HepG2 (cell line): ENCODE measurements around the gene HLA-DOA. TPM values are rescaled to one million over a fixed set of nuclear protein-coding genes. Genes with fewer than 3 reads are reported as not detected.

ENCODE experiments used
- POLR2A ChIP-seq, 2 experiments: IDR thresholded peaks; 2 replicates each; pipeline ENCODE4 v1.6.1; 2011; ENCODE audit warnings: low read depth in 2 of 2, low read length in 2 of 2, mild to moderate bottlenecking in 1 of 2, moderate library complexity in 1 of 2; ENCODE audit not compliant: insufficient read depth in 1 of 2
- ZNF510 ChIP-seq: sonication (generic); formaldehyde crosslinking; IDR thresholded peaks from 2 replicates; pipeline ENCODE4 v1.4.0; 2020; ENCODE audit warnings: low read depth, mild to moderate bottlenecking, missing genetic modification reagents
- ZNF678 ChIP-seq: sonication (generic); formaldehyde crosslinking; IDR thresholded peaks from 2 replicates; pipeline ENCODE4 v1.4.0; 2020; ENCODE audit warnings: mild to moderate bottlenecking, missing genetic modification reagents
- ZSCAN30 ChIP-seq: sonication (generic); formaldehyde crosslinking; IDR thresholded peaks from 2 replicates; pipeline ENCODE4 v1.5.0; 2020; ENCODE audit warnings: mild to moderate bottlenecking, missing genetic modification reagents
- ZZZ3 ChIP-seq: sonication (generic); formaldehyde crosslinking; IDR thresholded peaks from 2 replicates; pipeline ENCODE4 v1.4.0; 2020; ENCODE audit warnings: missing genetic modification reagents, mild to moderate bottlenecking, borderline replicate concordance
- polyA plus RNA-seq, 8 experiments: library from polyadenylated mRNA; depleted of rRNA in 3 of 8; stranded (reverse) in 7 of 8; unstranded in 1 of 8; fragments of >200 nt; fragmentation: Illumina TruSeq in 4 of 8; extraction: Trizol in 4 of 8; gene quantifications; 2 replicates each; pipeline versions ENCODE4 v1.2.1 to v1.2.3, GENCODE V29; 2011 to 2016; ENCODE audit warnings: low read depth in 4 of 8, missing spikeins in 1 of 8, mixed read lengths in 1 of 8; ENCODE audit not compliant: insufficient read depth in 1 of 8
- total RNA-seq, 5 experiments: library from RNA; depleted of rRNA; stranded (reverse); fragments of >200 nt; fragmentation: Illumina TruSeq; extraction: Trizol; gene quantifications; 2 replicates each; pipeline ENCODE4 v1.2.3, GENCODE V29; 2016; ENCODE audit warnings: low read depth in 1 of 5
- TF ChIP-seq, protein P1 (sequence below): sonication (generic); formaldehyde crosslinking; IDR thresholded peaks from 2 replicates; pipeline ENCODE4 v1.5.1; 2020; ENCODE audit warnings: missing genetic modification reagents, mild to moderate bottlenecking, borderline replicate concordance
- TF ChIP-seq, protein P2 (sequence below): sonication (generic); formaldehyde crosslinking; conservative IDR thresholded peaks from 2 replicates; pipeline ENCODE4 v1.4.0; 2020; ENCODE audit warnings: missing genetic modification reagents
- TF ChIP-seq, protein P3 (sequence below): sonication (generic); formaldehyde crosslinking; IDR thresholded peaks from 2 replicates; pipeline ENCODE4 v1.9.0; 2021; ENCODE audit warnings: missing genetic modification reagents, mild to moderate bottlenecking, borderline replicate concordance
- TF ChIP-seq, protein P4 (sequence below): sonication (generic); formaldehyde crosslinking; IDR thresholded peaks from 2 replicates; pipeline ENCODE4 v1.5.1; 2020; ENCODE audit warnings: mild to moderate bottlenecking, missing genetic modification reagents, borderline replicate concordance
- TF ChIP-seq, protein P5 (sequence below): sonication (generic); formaldehyde crosslinking; IDR thresholded peaks from 2 replicates; pipeline ENCODE4 v1.9.0; 2022; ENCODE audit warnings: missing genetic modification reagents, mild to moderate bottlenecking, borderline replicate concordance
- TF ChIP-seq, protein P6 (sequence below): sonication (generic); formaldehyde crosslinking; IDR thresholded peaks from 2 replicates; pipeline ENCODE4 v1.5.0; 2020; ENCODE audit warnings: mild to moderate bottlenecking, missing genetic modification reagents, borderline replicate concordance

HLA-DOA gene
- total and polyA plus RNA-seq, 2 of the 13 experiments (the other 11 are each of a cell fraction or from before 2014, with no cell fraction given): 0.03 to 0.09 TPM

DNA sequence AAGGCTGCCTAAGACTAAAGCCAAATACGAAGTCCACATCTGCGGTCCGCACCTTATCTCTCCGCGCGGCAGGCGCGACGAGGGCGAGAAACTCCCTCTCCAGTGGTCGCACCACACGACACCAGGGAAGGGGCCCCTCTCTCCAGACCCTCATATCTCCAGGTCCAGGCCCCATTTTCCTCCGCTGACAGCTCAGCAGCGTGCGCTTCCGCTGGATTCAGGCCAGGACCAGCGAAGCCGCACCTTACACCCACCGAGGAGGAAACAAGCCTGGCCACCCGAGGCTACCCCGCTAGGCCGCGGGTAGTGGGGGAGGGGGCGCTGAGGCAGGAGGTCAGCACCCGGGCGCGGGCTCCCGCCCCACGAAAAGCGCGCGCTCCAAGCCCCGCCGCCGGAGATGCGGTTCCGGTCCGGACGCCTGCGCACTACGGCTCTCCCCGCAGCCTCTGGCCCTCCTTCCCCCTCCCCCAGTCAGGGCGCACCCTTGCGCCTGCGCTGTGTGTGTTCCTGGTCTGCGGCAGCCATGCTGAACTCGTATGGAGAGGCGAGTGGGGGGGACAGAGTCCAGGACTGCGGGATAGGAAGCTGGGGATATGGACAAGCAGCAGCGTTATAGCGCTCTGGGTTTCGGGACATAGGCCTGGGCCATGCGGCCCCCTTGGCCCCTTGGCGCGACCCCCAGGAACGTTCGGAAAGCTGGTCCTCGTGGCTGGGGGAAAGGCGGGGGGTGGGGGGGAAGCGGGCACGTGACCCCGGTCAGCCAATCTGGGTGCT, 41.1 kb downstream of the HLA-DOA start, which contains the start of gene BRD2 (continued):
- TF ChIP-seq, protein P1, sequence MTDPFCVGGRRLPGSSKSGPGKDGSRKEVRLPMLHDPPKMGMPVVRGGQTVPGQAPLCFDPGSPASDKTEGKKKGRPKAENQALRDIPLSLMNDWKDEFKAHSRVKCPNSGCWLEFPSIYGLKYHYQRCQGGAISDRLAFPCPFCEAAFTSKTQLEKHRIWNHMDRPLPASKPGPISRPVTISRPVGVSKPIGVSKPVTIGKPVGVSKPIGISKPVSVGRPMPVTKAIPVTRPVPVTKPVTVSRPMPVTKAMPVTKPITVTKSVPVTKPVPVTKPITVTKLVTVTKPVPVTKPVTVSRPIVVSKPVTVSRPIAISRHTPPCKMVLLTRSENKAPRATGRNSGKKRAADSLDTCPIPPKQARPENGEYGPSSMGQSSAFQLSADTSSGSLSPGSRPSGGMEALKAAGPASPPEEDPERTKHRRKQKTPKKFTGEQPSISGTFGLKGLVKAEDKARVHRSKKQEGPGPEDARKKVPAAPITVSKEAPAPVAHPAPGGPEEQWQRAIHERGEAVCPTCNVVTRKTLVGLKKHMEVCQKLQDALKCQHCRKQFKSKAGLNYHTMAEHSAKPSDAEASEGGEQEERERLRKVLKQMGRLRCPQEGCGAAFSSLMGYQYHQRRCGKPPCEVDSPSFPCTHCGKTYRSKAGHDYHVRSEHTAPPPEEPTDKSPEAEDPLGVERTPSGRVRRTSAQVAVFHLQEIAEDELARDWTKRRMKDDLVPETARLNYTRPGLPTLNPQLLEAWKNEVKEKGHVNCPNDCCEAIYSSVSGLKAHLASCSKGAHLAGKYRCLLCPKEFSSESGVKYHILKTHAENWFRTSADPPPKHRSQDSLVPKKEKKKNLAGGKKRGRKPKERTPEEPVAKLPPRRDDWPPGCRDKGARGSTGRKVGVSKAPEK: no peak; the same call in 1 of the 2 replicates
- TF ChIP-seq POLR2A (IDR thresholded peaks at IDR 0.05; ENCODE audit: insufficient read depth in 1 of 2, low read depth in 2 of 2, low read length in 2 of 2) (peak in 1 of 2 experiments; percentile 87; a peak in 2 of 4 replicates), ZSCAN30 (peak; percentile 93; the same call in 1 of the 2 replicates), ZZZ3 (CRISPR knock-in tag) (peak; percentile 94), ZNF510 (peak; percentile 73; the same call in 1 of the 2 replicates), ZNF678 (peak; percentile 96)
- TF ChIP-seq, protein P2, sequence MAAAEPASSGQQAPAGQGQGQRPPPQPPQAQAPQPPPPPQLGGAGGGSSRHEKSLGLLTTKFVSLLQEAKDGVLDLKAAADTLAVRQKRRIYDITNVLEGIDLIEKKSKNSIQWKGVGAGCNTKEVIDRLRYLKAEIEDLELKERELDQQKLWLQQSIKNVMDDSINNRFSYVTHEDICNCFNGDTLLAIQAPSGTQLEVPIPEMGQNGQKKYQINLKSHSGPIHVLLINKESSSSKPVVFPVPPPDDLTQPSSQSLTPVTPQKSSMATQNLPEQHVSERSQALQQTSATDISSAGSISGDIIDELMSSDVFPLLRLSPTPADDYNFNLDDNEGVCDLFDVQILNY: peak; percentile 93
- TF ChIP-seq, protein P3, sequence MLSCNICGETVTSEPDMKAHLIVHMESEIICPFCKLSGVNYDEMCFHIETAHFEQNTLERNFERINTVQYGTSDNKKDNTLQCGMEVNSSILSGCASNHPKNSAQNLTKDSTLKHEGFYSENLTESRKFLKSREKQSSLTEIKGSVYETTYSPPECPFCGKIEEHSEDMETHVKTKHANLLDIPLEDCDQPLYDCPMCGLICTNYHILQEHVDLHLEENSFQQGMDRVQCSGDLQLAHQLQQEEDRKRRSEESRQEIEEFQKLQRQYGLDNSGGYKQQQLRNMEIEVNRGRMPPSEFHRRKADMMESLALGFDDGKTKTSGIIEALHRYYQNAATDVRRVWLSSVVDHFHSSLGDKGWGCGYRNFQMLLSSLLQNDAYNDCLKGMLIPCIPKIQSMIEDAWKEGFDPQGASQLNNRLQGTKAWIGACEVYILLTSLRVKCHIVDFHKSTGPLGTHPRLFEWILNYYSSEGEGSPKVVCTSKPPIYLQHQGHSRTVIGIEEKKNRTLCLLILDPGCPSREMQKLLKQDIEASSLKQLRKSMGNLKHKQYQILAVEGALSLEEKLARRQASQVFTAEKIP: no peak
- TF ChIP-seq, protein P4, sequence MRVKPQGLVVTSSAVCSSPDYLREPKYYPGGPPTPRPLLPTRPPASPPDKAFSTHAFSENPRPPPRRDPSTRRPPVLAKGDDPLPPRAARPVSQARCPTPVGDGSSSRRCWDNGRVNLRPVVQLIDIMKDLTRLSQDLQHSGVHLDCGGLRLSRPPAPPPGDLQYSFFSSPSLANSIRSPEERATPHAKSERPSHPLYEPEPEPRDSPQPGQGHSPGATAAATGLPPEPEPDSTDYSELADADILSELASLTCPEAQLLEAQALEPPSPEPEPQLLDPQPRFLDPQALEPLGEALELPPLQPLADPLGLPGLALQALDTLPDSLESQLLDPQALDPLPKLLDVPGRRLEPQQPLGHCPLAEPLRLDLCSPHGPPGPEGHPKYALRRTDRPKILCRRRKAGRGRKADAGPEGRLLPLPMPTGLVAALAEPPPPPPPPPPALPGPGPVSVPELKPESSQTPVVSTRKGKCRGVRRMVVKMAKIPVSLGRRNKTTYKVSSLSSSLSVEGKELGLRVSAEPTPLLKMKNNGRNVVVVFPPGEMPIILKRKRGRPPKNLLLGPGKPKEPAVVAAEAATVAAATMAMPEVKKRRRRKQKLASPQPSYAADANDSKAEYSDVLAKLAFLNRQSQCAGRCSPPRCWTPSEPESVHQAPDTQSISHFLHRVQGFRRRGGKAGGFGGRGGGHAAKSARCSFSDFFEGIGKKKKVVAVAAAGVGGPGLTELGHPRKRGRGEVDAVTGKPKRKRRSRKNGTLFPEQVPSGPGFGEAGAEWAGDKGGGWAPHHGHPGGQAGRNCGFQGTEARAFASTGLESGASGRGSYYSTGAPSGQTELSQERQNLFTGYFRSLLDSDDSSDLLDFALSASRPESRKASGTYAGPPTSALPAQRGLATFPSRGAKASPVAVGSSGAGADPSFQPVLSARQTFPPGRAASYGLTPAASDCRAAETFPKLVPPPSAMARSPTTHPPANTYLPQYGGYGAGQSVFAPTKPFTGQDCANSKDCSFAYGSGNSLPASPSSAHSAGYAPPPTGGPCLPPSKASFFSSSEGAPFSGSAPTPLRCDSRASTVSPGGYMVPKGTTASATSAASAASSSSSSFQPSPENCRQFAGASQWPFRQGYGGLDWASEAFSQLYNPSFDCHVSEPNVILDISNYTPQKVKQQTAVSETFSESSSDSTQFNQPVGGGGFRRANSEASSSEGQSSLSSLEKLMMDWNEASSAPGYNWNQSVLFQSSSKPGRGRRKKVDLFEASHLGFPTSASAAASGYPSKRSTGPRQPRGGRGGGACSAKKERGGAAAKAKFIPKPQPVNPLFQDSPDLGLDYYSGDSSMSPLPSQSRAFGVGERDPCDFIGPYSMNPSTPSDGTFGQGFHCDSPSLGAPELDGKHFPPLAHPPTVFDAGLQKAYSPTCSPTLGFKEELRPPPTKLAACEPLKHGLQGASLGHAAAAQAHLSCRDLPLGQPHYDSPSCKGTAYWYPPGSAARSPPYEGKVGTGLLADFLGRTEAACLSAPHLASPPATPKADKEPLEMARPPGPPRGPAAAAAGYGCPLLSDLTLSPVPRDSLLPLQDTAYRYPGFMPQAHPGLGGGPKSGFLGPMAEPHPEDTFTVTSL: 0 out of 2 replicates have a peak, but pooled peaks have one; percentile 7
- TF ChIP-seq, protein P5, sequence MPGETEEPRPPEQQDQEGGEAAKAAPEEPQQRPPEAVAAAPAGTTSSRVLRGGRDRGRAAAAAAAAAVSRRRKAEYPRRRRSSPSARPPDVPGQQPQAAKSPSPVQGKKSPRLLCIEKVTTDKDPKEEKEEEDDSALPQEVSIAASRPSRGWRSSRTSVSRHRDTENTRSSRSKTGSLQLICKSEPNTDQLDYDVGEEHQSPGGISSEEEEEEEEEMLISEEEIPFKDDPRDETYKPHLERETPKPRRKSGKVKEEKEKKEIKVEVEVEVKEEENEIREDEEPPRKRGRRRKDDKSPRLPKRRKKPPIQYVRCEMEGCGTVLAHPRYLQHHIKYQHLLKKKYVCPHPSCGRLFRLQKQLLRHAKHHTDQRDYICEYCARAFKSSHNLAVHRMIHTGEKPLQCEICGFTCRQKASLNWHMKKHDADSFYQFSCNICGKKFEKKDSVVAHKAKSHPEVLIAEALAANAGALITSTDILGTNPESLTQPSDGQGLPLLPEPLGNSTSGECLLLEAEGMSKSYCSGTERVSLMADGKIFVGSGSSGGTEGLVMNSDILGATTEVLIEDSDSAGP (CRISPR knock-in tag): peak; percentile 95
- TF ChIP-seq, protein P6, sequence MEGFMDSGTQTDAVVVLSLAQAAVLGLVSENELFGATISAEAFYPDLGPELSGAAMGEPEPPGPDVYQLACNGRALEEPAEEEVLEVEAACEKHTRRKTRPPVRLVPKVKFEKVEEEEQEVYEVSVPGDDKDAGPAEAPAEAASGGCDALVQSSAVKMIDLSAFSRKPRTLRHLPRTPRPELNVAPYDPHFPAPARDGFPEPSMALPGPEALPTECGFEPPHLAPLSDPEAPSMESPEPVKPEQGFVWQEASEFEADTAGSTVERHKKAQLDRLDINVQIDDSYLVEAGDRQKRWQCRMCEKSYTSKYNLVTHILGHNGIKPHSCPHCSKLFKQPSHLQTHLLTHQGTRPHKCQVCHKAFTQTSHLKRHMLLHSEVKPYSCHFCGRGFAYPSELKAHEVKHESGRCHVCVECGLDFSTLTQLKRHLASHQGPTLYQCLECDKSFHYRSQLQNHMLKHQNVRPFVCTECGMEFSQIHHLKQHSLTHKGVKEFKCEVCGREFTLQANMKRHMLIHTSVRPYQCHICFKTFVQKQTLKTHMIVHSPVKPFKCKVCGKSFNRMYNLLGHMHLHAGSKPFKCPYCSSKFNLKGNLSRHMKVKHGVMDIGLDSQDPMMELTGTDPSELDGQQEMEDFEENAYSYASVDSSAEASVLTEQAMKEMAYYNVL (CRISPR knock-in tag): no peak; the same call in 1 of the 2 replicates
